Kidney capillary endothelial cell (primary cell): ENCODE data around the gene BTG2.

Experiments used
- DNase-seq: peaks from one replicate; pipeline ENCODE4 v3.0.0-alpha.2; 2018; ENCODE audit warnings: low spot score

The BTG2 gene

GRCh38 chr1:203342192-203342940 lies 37.0 kb downstream of the BTG2 start:
- DNase-seq = no peak

- DNase-seq = no peak
Observed at GRCh38 chr1:203343956-203344754, 38.8 kb downstream of the BTG2 start.

GRCh38 chr1:203346060-203346768 lies 40.9 kb downstream of the BTG2 start:
- DNase-seq = no peak

DNA sequence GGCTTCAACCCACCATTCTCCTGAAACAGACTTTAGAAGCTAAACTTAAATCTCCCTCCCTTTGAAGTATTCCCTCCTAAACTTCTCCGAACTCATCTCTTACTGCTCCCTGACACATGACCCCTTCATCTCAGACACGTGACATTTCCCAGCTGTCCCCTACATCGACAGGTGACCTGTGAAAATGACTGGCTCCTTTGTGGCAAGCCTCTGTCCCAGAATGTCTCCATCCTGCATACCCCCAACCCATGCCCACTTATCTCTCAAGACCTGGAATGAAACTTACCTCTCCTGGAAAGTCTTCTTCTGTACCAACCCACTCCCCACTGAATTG lies 41.4 kb downstream of the BTG2 start:
- DNase-seq = no peak

DNA sequence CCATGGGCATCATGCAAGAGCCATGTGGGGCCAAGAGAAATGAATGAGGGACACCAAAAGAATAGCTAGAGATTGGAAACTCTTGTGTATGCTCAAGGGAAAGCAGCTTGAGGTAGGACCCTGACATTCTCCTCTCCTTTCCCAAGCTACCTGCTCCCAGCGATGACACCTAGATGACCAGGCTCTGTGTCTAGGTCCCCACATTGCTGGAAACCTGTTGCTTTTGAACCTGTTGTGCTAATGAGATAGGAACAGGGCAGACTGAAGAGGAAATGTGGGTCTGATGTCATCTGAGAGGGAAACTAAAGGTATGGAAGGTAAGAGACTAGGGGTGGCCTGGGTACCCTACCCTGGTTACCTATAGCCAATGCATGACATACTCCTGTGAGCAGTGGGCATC lies 43.8 kb downstream of the BTG2 start:
- no peak for DNase-seq

GRCh38 chr1:203349773-203350524 lies 44.6 kb downstream of the BTG2 start:
- no peak for DNase-seq

DNA sequence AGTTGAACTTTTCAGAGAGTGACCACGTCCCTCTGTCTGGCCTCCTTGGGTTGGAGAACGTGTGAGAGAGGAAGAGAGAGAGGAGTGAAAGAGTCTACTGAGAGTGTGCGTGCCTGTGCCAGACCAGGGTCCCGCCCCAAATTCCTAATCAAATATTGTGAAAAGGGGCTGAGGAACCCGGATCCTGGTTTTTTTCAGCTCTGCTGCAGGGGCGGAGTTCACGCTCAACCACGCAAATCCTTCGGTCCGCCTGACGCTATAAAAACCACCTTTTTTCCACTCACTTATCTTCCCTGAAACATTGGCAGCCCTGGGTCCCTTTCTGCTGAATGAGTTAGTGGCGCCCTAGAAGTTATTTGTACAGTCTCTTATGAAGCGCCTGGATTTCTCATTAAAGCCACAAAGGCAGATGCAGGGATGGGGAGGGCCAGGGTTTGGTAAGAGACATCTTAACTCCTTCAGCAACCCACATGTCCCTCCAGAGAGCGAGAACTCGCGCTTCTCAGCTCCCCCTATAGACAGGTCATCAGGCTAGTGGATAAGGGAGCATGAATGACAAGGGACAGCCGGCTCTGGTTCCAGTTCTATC lies 45.8 kb downstream of the BTG2 start, which contains the start of gene FMOD:
FMOD (minus strand) TSS at position 86 of the 589 bp plus-strand sequence. CDS start 2,852 bp downstream, outside the sequence.
- no peak for DNase-seq

- DNase-seq = no peak
Observed at GRCh38 chr1:203353486-203353885, 48.2 kb downstream of the BTG2 start.

GRCh38 chr1:203354246-203354645 lies 48.9 kb downstream of the BTG2 start:
- no peak for DNase-seq

DNA sequence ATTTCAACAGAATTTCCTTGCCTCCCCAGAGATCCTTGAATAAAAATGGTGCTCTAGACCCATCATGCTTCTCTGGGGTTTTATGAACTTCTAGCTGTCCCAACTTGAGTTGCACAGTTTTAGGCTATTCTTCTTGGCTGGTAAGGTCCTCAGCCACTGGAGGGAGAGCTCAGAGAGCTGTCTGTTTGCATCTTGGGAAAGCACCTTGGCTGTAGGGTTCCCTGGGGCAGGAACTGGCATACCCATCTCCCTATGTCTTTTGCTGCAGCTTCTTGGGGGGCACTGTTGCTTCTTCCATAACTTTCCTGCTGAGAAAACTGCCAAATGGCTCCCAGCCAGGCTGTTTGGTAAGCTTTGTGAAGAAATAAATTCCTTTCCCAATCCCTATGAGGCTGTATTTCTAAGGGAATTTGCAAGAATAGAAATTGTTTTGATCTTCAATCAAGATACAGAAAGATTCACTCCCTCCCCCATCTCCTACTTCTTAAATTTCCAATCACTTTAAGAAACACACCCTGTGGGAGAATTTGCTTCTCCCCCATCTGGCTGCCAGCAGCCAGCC lies 53.8 kb downstream of the BTG2 start:
- DNase-seq = no peak
